PC-3 (cell line): ENCODE measurements around the gene INAFM2.

Experiments
- EZH2 ChIP-seq: fragments of 300-600 bp; sonication (generic); IDR thresholded peaks from one replicate; pipeline ENCODE4 v1.6.1; 2017; ENCODE audit warnings: antibody characterized with exemption, mild to moderate bottlenecking, low read length; ENCODE audit not compliant: unreplicated experiment
- EZH2phosphoT487 ChIP-seq: fragments of 300-600 bp; sonication (generic); IDR thresholded peaks from 2 replicates; pipeline ENCODE4 v1.6.1; 2018; ENCODE audit warnings: mild to moderate bottlenecking, antibody characterized with exemption, low read length, borderline replicate concordance
- TF ChIP-seq, protein P1 (sequence below): fragments of 300-600 bp; sonication (generic); conservative IDR thresholded peaks from 2 replicates; pipeline ENCODE4 v1.5.1; 2017; ENCODE audit warnings: antibody characterized with exemption, low read depth, mild to moderate bottlenecking, low read length

DNA sequence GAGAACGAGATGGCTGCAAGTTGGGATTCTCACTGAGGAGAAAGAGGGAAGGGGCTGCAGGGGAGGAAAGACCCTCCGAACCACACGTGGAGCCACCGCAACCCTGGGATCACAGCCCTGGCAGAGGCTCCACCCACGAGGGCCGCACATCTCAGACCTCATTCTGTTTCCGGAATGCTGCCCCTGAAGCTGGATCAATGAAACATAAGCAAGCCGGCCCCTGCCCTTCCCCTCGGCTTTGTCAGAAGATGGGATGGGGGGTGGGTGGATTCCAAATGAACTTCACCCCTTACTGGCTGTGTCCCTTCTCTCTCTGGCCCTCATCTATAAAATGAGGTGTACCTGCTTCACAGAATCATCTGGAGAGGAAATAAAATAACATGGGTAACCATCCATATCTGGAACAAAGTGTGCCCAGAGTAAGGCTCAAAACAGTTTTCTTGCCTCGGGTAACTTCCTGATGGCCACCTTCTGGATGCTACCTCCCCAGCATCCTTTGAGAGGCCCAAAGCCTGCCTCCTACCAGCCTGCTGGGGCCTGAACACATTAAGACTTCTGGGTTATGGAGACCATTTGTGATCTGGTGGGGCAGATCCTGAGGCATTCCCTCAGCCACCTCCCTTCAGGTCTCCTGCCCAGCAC, 21.9 kb downstream of the INAFM2 start:
- TF ChIP-seq, protein P1, sequence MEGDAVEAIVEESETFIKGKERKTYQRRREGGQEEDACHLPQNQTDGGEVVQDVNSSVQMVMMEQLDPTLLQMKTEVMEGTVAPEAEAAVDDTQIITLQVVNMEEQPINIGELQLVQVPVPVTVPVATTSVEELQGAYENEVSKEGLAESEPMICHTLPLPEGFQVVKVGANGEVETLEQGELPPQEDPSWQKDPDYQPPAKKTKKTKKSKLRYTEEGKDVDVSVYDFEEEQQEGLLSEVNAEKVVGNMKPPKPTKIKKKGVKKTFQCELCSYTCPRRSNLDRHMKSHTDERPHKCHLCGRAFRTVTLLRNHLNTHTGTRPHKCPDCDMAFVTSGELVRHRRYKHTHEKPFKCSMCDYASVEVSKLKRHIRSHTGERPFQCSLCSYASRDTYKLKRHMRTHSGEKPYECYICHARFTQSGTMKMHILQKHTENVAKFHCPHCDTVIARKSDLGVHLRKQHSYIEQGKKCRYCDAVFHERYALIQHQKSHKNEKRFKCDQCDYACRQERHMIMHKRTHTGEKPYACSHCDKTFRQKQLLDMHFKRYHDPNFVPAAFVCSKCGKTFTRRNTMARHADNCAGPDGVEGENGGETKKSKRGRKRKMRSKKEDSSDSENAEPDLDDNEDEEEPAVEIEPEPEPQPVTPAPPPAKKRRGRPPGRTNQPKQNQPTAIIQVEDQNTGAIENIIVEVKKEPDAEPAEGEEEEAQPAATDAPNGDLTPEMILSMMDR = no peak
- TF ChIP-seq EZH2 = no peak
- TF ChIP-seq EZH2phosphoT487 = no peak
